Liver (tissue), 3 donors: ENCODE data around the gene GTF2F2.

ENCODE experiments used
- CTCF ChIP-seq: fragments of 150-350 bp; IDR thresholded peaks from 2 replicates; pipeline ENCODE4 v1.5.1; 2017; ENCODE audit warnings: improper control_type of control experiment, low read depth, low read length; ENCODE audit not compliant: missing input control
- RXRA ChIP-seq, 2 donors: IDR thresholded peaks; 2 replicates each; pipeline ENCODE4 v1.6.1; 2017 to 2018; ENCODE audit warnings: antibody characterized with exemption in 2 of 2, mild to moderate bottlenecking in 1 of 2
- TAF1 ChIP-seq: conservative IDR thresholded peaks from 2 replicates; pipeline ENCODE4 v1.6.1; 2016; ENCODE audit warnings: antibody characterized with exemption, mild to moderate bottlenecking
- TF ChIP-seq, protein P1 (sequence below): IDR thresholded peaks from 2 replicates; pipeline ENCODE4 v1.6.1; 2016; ENCODE audit warnings: antibody characterized with exemption
- donor health status: healthy.
- donor health status: healthy.

DNA sequence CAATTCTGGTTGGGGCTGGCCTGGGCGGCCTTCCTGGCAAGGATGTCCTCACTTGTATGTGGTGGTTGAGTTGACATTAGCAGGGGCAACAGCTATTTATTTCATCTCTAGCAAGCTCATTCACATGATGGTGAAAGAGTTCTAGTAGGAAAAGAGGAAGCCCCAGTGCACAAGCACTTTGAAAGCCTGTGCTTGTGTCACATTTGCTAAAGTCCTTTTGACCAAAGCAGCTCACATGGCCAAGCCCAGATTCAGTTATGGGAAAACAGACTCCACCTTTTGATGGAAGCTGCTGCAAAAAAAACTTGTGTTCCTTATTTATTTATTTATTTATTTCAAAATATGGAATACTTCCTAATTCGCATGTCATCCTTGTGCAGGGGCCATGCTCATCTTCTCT is 17.2 kb downstream of the GTF2F2 start:
- TF ChIP-seq RXRA (IDR thresholded peaks at IDR 0.05) (no peak), CTCF (no peak), TAF1 (no peak)
- TF ChIP-seq, protein P1, sequence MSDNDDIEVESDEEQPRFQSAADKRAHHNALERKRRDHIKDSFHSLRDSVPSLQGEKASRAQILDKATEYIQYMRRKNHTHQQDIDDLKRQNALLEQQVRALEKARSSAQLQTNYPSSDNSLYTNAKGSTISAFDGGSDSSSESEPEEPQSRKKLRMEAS: no peak
